OCI-LY1 (cell line): ENCODE data around the gene LRRC9.

ENCODE experiments used
- H2AFZ ChIP-seq: fragments of 200-600 bp; sonication (generic), shearing (Covaris generic); 2 replicates; pipeline ENCODE4 v1.6.0; 2014; ENCODE audit warnings: antibody characterized with exemption, mild to moderate bottlenecking, low read length
- H3F3A ChIP-seq: fragments of 200-600 bp; sonication (generic), shearing (Covaris generic); 2 replicates; pipeline ENCODE4 v1.6.0; 2014; ENCODE audit warnings: mild to moderate bottlenecking, antibody characterized with exemption, low read length, moderate library complexity; ENCODE audit not compliant: insufficient read depth
- H3K27ac ChIP-seq: fragments of 200-600 bp; sonication (generic); 2 replicates; pipeline ENCODE4 v1.5.1; 2014; ENCODE audit warnings: low read length, mixed run types, mild to moderate bottlenecking, low read depth; ENCODE audit not compliant: poor library complexity, severe bottlenecking
- H3K27me3 ChIP-seq: fragments of 200-600 bp; sonication (generic); 2 replicates; pipeline ENCODE4 v1.6.0; 2014; ENCODE audit warnings: antibody characterized with exemption, mild to moderate bottlenecking, low read length, moderate library complexity; ENCODE audit not compliant: insufficient read depth
- H3K36me3 ChIP-seq: fragments of 200-600 bp; sonication (generic); 2 replicates; pipeline ENCODE4 v1.6.1; 2014; ENCODE audit warnings: mild to moderate bottlenecking, antibody characterized with exemption, low read length, moderate library complexity, mixed read lengths; ENCODE audit not compliant: insufficient read depth
- H3K4me1 ChIP-seq: fragments of 200-600 bp; sonication (generic); 2 replicates; pipeline ENCODE4 v1.5.1; 2014; ENCODE audit warnings: mild to moderate bottlenecking, low read length, moderate library complexity; ENCODE audit not compliant: insufficient read depth, severe bottlenecking
- H3K4me2 ChIP-seq: fragments of 200-600 bp; sonication (generic), shearing (Covaris generic); 2 replicates; pipeline ENCODE4 v1.6.1; 2014; ENCODE audit warnings: low read length
- H3K4me3 ChIP-seq: fragments of 200-600 bp; sonication (generic); 2 replicates; pipeline ENCODE4 v1.5.1; 2014; ENCODE audit warnings: low read length, low read depth, mild to moderate bottlenecking, mixed read lengths; ENCODE audit not compliant: poor library complexity, severe bottlenecking
- H3K79me2 ChIP-seq: fragments of 200-600 bp; shearing (Covaris generic); 2 replicates; pipeline ENCODE4 v1.6.1; 2016; ENCODE audit warnings: mixed run types, low read length, mixed read lengths; ENCODE audit not compliant: insufficient read depth
- H3K9ac ChIP-seq: fragments of 200-600 bp; sonication (generic), shearing (Covaris generic); 2 replicates; pipeline ENCODE4 v1.6.1; 2014; ENCODE audit warnings: mild to moderate bottlenecking, low read length, mixed read lengths
- H3K9me2 ChIP-seq: fragments of 200-600 bp; sonication (generic), shearing (Covaris generic); 2 replicates; pipeline ENCODE4 v1.6.1; 2014; ENCODE audit warnings: low read depth, mild to moderate bottlenecking, low read length, mixed read lengths
- H3K9me3 ChIP-seq: fragments of 200-600 bp; shearing (Covaris generic); 2 replicates; pipeline ENCODE4 v1.6.1; 2014; ENCODE audit warnings: low read length, mixed read lengths
- H4K20me1 ChIP-seq: fragments of 200-600 bp; sonication (generic), shearing (Covaris generic); 2 replicates; pipeline ENCODE4 v1.6.0; 2016; ENCODE audit warnings: mild to moderate bottlenecking, low read length; ENCODE audit not compliant: insufficient read depth
- CTCF ChIP-seq: fragments of 200-600 bp; sonication (generic), shearing (Covaris generic); IDR thresholded peaks from 2 replicates; pipeline ENCODE4 v1.5.1; 2017; ENCODE audit warnings: mild to moderate bottlenecking, antibody characterized with exemption, low read length, moderate library complexity, mixed read lengths
- EZH2 ChIP-seq: fragments of 200-600 bp; sonication (generic), shearing (Covaris generic); IDR thresholded peaks from 2 replicates; pipeline ENCODE4 v1.8.0; 2017; ENCODE audit warnings: borderline replicate concordance, mixed run types, mild to moderate bottlenecking, antibody characterized with exemption, low read length, moderate library complexity, mixed read lengths

Gene LRRC9

GRCh38 chr14:59919570-59920377, at the start of gene LRRC9:
TSS of gene LRRC9 (plus strand) at chr14:59920144.
- no peaks in the 10 kb centered on the region for H3K79me2 ChIP-seq
- H2AFZ ChIP-seq: no peak within 1 kb of the TSS
- H3K4me2 ChIP-seq: peak within 1 kb of the TSS; percentile 57
- no peaks in the 10 kb centered on the region for H3F3A ChIP-seq
- no peaks in the 10 kb centered on the region for H3K9me3 ChIP-seq
- H4K20me1 ChIP-seq: no peaks in the 10 kb centered on the region
- TF ChIP-seq CTCF (no peak), EZH2 (no peak)
- no peak within 1 kb of the TSS for H3K27ac ChIP-seq
- no peaks in the 10 kb centered on the region for H3K4me1 ChIP-seq
- peak within 1 kb of the TSS; percentile 49; the same call in 1 of the 2 replicates for H3K9ac ChIP-seq
- no peaks in the 10 kb centered on the region for H3K36me3 ChIP-seq
- H3K4me3 ChIP-seq: peak within 1 kb of the TSS; percentile 60
- H3K27me3 ChIP-seq: no peaks in the 10 kb centered on the region
- no peaks in the 10 kb centered on the region for H3K9me2 ChIP-seq

GRCh38 chr14:59870277-59871165, 49.4 kb upstream of the LRRC9 start, which contains the start of gene RTN1:
TSS of gene RTN1 (minus strand) at chr14:59870776. CDS start at chr14:59870630, 146 bp downstream.
- H2AFZ ChIP-seq: no peak within 1 kb of the TSS

DNA sequence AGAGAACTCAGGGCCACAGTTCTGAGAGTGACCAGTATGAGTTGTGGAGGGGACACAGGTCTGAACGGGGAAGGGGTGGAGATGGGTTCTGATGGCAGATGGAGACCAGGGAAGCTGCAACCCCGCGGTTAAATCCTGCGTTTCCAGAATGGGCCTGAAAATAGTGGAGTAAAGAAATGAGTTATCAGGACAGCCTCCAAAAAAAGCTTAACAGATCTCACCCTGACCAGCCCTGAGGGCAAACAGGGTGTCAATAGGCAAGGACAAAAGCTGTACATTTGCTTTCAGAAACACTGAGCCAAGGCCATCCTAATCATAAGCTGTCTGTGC, 48.8 kb upstream of the LRRC9 start:
- H3K4me2 ChIP-seq: peak overlapping the region; percentile 58
- no peak for TF ChIP-seq EZH2
- TF ChIP-seq CTCF: no peak
- no peaks in the 10 kb centered on the region for H3K4me1 ChIP-seq
- no peak overlapping the region for H2AFZ ChIP-seq
- no peaks in the 10 kb centered on the region for H3K9me2 ChIP-seq
- no peaks in the 10 kb centered on the region for H3K9me3 ChIP-seq
- no peaks in the 10 kb centered on the region for H3K36me3 ChIP-seq
- no peaks in the 10 kb centered on the region for H3K79me2 ChIP-seq
- H3K4me3 ChIP-seq: peak overlapping the region; percentile 49
- H3K27me3 ChIP-seq: 0 out of 2 replicates have a peak, but pooled peaks cover 5% of the 10 kb centered on the region
- H3K9ac ChIP-seq: no peak overlapping the region
- H4K20me1 ChIP-seq: no peaks in the 10 kb centered on the region
- no peak overlapping the region for H3K27ac ChIP-seq
- no peaks in the 10 kb centered on the region for H3F3A ChIP-seq

More at GRCh38 chr14:59870277-59871165, 49.4 kb upstream of the LRRC9 start, which contains the start of gene RTN1:
- no peaks in the 10 kb centered on the region for H3K4me1 ChIP-seq
- H3K4me2 ChIP-seq: peak within 1 kb of the TSS; percentile 58
- no peaks in the 10 kb centered on the region for H3K36me3 ChIP-seq
- H3K9me2 ChIP-seq: no peaks in the 10 kb centered on the region
- peak within 1 kb of the TSS; percentile 49 for H3K4me3 ChIP-seq
- H3K9me3 ChIP-seq: no peaks in the 10 kb centered on the region
- H3K9ac ChIP-seq: no peak within 1 kb of the TSS
- no peaks in the 10 kb centered on the region for H3K79me2 ChIP-seq
- no peaks in the 10 kb centered on the region for H4K20me1 ChIP-seq
- H3K27me3 ChIP-seq: 0 out of 2 replicates have a peak, but pooled peaks cover 5% of the 10 kb centered on the region
- no peaks in the 10 kb centered on the region for H3F3A ChIP-seq
- TF ChIP-seq EZH2 (no peak), CTCF (no peak)
- no peak within 1 kb of the TSS for H3K27ac ChIP-seq
